SIG-M5 (cell line): ENCODE data around the gene LARGE2.
A peak's percentile ranks its signal among the peaks of the same experiment; 100 is the strongest.

Source experiments
- DNase-seq: peaks from one replicate; lab custom pipeline; 2025; lab: John Stamatoyannopoulos, UW

LARGE2 gene

GRCh38 chr11:45917286-45917622, 5.2 kb upstream of the LARGE2 start:
- no peak for DNase-seq

- peak; percentile 95 for DNase-seq
These were observed 4.7 kb upstream of the LARGE2 start, which contains the start of gene PEX16 for GRCh38 chr11:45917623-45918330. Gene PEX16, minus strand, starts transcription at chr11:45917877. Its CDS starts 66 bp downstream, at chr11:45917811.

- DNase-seq = no peak
These were observed 4.0 kb upstream of the LARGE2 start for GRCh38 chr11:45918331-45918941.

GRCh38 chr11:45918962-45919675, 3.3 kb upstream of the LARGE2 start:
- no peak for DNase-seq

GRCh38 chr11:45919806-45920530, 2.5 kb upstream of the LARGE2 start:
- no peak for DNase-seq

GRCh38 chr11:45920531-45921477, 1.7 kb upstream of the LARGE2 start:
- no peak for DNase-seq

- DNase-seq = no peak
These were observed 663 bp upstream of the LARGE2 start for GRCh38 chr11:45921561-45922424.

- DNase-seq = no peak
These were observed 1.8 kb downstream of the LARGE2 start for GRCh38 chr11:45924036-45924915.

- no peak for DNase-seq
These were observed 2.5 kb downstream of the LARGE2 start for GRCh38 chr11:45924927-45925326.

- DNase-seq = no peak
These were observed 3.1 kb downstream of the LARGE2 start for GRCh38 chr11:45925550-45925949.

GRCh38 chr11:45926001-45926401, 3.5 kb downstream of the LARGE2 start:
- no peak for DNase-seq

GRCh38 chr11:45926536-45927331, 4.3 kb downstream of the LARGE2 start:
- no peak for DNase-seq

- DNase-seq = no peak
These were observed 4.9 kb downstream of the LARGE2 start for GRCh38 chr11:45927332-45927683.

GRCh38 chr11:45927684-45928413, 5.4 kb downstream of the LARGE2 start:
- no peak for DNase-seq

GRCh38 chr11:45928535-45929215, 6.2 kb downstream of the LARGE2 start:
- no peak for DNase-seq

GRCh38 chr11:45929486-45930030, 7.1 kb downstream of the LARGE2 start:
- DNase-seq = no peak
